Measurements from ENCODE around the gene MGAT5.

DNA sequence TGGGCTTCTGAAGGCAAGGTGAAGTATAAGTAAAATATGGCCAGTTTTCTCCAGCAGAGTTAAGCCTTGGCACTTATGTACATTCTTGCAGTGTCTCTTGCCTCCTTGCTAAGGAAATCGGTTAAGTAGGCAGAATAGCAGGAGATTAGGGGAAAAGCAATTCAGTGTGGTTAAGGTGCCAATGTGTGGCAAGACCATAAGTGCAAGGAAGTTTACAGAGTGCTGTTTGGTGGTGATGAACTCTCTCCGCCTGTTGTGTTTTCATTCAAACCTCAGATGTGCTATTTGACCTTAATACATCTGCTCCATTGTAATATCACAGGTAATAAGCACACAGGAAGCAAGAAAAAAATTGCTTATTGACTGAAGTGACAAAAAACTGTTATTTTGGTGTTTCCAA is 156.1 kb downstream of the MGAT5 start:
- TF ChIP-seq CTCF (conservative IDR thresholded peaks at IDR 0.05) (no peak), ZFX (IDR thresholded peaks at IDR 0.05) (no peak)
